CD4-positive, alpha-beta T cell (primary cell): ENCODE measurements around the gene AGBL4. TPM values are rescaled to one million over a fixed set of nuclear protein-coding genes. Genes with fewer than 3 reads are reported as not detected.

Source experiments
- ATAC-seq: fragments of 200-7000 bp; cut with Tn5 transposase; one replicate; pipeline ENCODE4 v1.10.0; 2022; ENCODE audit warnings: mild to moderate bottlenecking; ENCODE audit not compliant: poor library complexity
- CTCF ChIA-PET: fragments of 350-600 bp; sonication (Branson Sonifier 250); formaldehyde crosslinking; loops from one replicate; lab custom pipeline; 2021; ENCODE audit warnings: antibody characterized with exemption, inconsistent platforms; lab: Charles Lee
- POLR2A ChIA-PET: fragments of 350-600 bp; sonication (Branson Sonifier 250); formaldehyde crosslinking; loops from one replicate; lab custom pipeline; 2021; ENCODE audit warnings: antibody characterized with exemption, inconsistent platforms; lab: Charles Lee
- DNase-seq, 14 experiments: peaks; one replicate each; pipeline ENCODE4 v3.0.0-alpha.2; 2013 to 2020; ENCODE audit warnings: mixed read lengths in 2 of 14
- H3K27ac ChIP-seq, 2 donors: one replicate each; pipeline versions ENCODE4 v1.5.1 to v1.7.0; 2013; ENCODE audit warnings: low read length in 2 of 2, low read depth in 1 of 2, mild to moderate bottlenecking in 1 of 2
- H3K27me3 ChIP-seq, 2 experiments: 1 replicate in 1 of 2; 2 replicates in 1 of 2; pipeline versions ENCODE4 v1.6.1 to v1.7.0; 2013; ENCODE audit warnings: low read length in 2 of 2, control low read depth in 1 of 2, mild to moderate bottlenecking in 1 of 2, moderate library complexity in 1 of 2; ENCODE audit not compliant: insufficient read depth in 2 of 2, control insufficient read depth in 1 of 2
- H3K36me3 ChIP-seq: one replicate; pipeline ENCODE4 v1.6.1; 2013; ENCODE audit warnings: low read length, control low read depth; ENCODE audit not compliant: insufficient read depth
- H3K4me1 ChIP-seq: one replicate; pipeline ENCODE4 v1.6.1; 2013; ENCODE audit warnings: low read length, control low read depth; ENCODE audit not compliant: insufficient read depth
- H3K4me3 ChIP-seq: one replicate; pipeline ENCODE4 v1.5.1; 2013; ENCODE audit warnings: mild to moderate bottlenecking, low read length, moderate library complexity
- H3K9me3 ChIP-seq, 2 experiments: 1 replicate in 1 of 2; 2 replicates in 1 of 2; pipeline versions ENCODE4 v1.6.1 to v1.7.0; 2013; ENCODE audit warnings: low read length in 2 of 2, mild to moderate bottlenecking in 2 of 2, control low read depth in 1 of 2, moderate library complexity in 1 of 2; ENCODE audit not compliant: control insufficient read depth in 1 of 2, insufficient read depth in 1 of 2
- H3K27ac Mint-ChIP-seq: one replicate; pipeline ENCODE4 v1.8.0; 2020; ENCODE audit warnings: mixed read lengths
- H3K27me3 Mint-ChIP-seq: one replicate; pipeline ENCODE4 v1.8.0; 2021; ENCODE audit warnings: mixed read lengths
- H3K36me3 Mint-ChIP-seq: one replicate; pipeline ENCODE4 v1.8.0; 2021; ENCODE audit warnings: low read depth, mixed read lengths
- H3K4me1 Mint-ChIP-seq: one replicate; pipeline ENCODE4 v1.8.0; 2021; ENCODE audit warnings: low read depth, mixed read lengths
- H3K4me3 Mint-ChIP-seq: one replicate; pipeline ENCODE4 v1.8.0; 2020; ENCODE audit warnings: mild to moderate bottlenecking, mixed read lengths
- H3K9me3 Mint-ChIP-seq: one replicate; pipeline ENCODE4 v1.8.0; 2020; ENCODE audit warnings: mixed read lengths
- CTCF ChIP-seq: fragments of 200-600 bp; IDR thresholded peaks from one replicate; pipeline ENCODE4 v1.8.0; 2022; ENCODE audit warnings: antibody characterized with exemption, mild to moderate bottlenecking
- intact Hi-C, 2 experiments: fragments of 100-400 bp; cut with DNase I in 1 of 2; cut with micrococcal nuclease in 1 of 2; formaldehyde crosslinking; loops; one replicate each; pipeline versions ENCODE4 v1.15.1 to v1.9.0; 2023 to 2025; cut with DNase I, micrococcal nuclease
- total RNA-seq, 174 experiments: library from RNA in 2 of 174; stranded (reverse) in 2 of 174; gene quantifications; one replicate each; pipeline ENCODE4 v1.2.3 and lab custom pipeline; 2021 to 2026

Gene AGBL4
- total RNA-seq, 2 experiments from 2014 or later, result 0.11 TPM; not detected in 1

- Mint-ChIP-seq H3K9me3 (no peaks in the 10 kb centered on the region), H3K27me3 (peaks cover 23% of the 10 kb centered on the region), H3K36me3 (no peaks in the 10 kb centered on the region), H3K4me1 (no peaks in the 10 kb centered on the region), H3K27ac (no peak overlapping the region), H3K4me3 (no peak overlapping the region)
- intact Hi-C loops, result loop anchor here in 1 of 2 experiments (10.0 kb wide), 1 partner anchor 1674 kb away; no protein-coding TSS in a partner anchor
- Histone ChIP-seq H3K36me3 (no peaks in the 10 kb centered on the region), H3K9me3 (no peaks in the 10 kb centered on the region), H3K4me1 (no peaks in the 10 kb centered on the region), H3K4me3 (no peak overlapping the region), H3K27ac (no peak overlapping the region), H3K27me3 (peaks cover 0 to 10% of the 10 kb centered on the region in 2 experiments)
- ATAC-seq, result no peak
- no peak for DNase-seq
- CTCF ChIA-PET, result no interaction called here
- no peak for TF ChIP-seq CTCF
- POLR2A ChIA-PET, result no interaction called here
These were observed 1353.3 kb downstream of the AGBL4 start for GRCh38 chr1:48670234-48671020.

- H3K4me1 ChIP-seq, result no peaks in the 10 kb centered on the region
- intact Hi-C loops, result no loop called here
- no peak overlapping the region for H3K27ac ChIP-seq
- Mint-ChIP-seq H3K27ac (no peak overlapping the region), H3K9me3 (no peaks in the 10 kb centered on the region), H3K36me3 (no peaks in the 10 kb centered on the region), H3K4me3 (no peak overlapping the region), H3K4me1 (no peaks in the 10 kb centered on the region), H3K27me3 (peaks cover 12% of the 10 kb centered on the region)
- CTCF ChIA-PET, result no interaction called here
- ATAC-seq, result no peak
- no peaks in the 10 kb centered on the region for H3K36me3 ChIP-seq
- H3K4me3 ChIP-seq, result no peak overlapping the region
- POLR2A ChIA-PET, result no interaction called here
- TF ChIP-seq CTCF, result no peak
- DNase-seq, result no peak
- no peaks in the 10 kb centered on the region for H3K9me3 ChIP-seq
- H3K27me3 ChIP-seq, result peaks cover 0 to 4% of the 10 kb centered on the region in 2 experiments
These were observed 1355.4 kb downstream of the AGBL4 start for GRCh38 chr1:48668339-48668738.

GRCh38 chr1:48667782-48668181 lies 1356.0 kb downstream of the AGBL4 start:
- H3K27me3 Mint-ChIP-seq, result peaks cover 12% of the 10 kb centered on the region
- Histone ChIP-seq H3K4me1 (no peaks in the 10 kb centered on the region), H3K36me3 (no peaks in the 10 kb centered on the region), H3K27me3 (peaks cover 0 to 4% of the 10 kb centered on the region in 2 experiments), H3K27ac (no peak overlapping the region), H3K9me3 (no peaks in the 10 kb centered on the region), H3K4me3 (no peak overlapping the region)
- no peaks in the 10 kb centered on the region for H3K9me3 Mint-ChIP-seq
- H3K27ac Mint-ChIP-seq, result no peak overlapping the region
- CTCF ChIA-PET, result no interaction called here
- no peak for TF ChIP-seq CTCF
- H3K36me3 Mint-ChIP-seq, result no peaks in the 10 kb centered on the region
- no peak for ATAC-seq
- POLR2A ChIA-PET, result no interaction called here
- no peak for DNase-seq
- intact Hi-C loops, result no loop called here
- no peak overlapping the region for H3K4me3 Mint-ChIP-seq
- H3K4me1 Mint-ChIP-seq, result no peaks in the 10 kb centered on the region
